ENCODE data around the gene DRC3.

DNA sequence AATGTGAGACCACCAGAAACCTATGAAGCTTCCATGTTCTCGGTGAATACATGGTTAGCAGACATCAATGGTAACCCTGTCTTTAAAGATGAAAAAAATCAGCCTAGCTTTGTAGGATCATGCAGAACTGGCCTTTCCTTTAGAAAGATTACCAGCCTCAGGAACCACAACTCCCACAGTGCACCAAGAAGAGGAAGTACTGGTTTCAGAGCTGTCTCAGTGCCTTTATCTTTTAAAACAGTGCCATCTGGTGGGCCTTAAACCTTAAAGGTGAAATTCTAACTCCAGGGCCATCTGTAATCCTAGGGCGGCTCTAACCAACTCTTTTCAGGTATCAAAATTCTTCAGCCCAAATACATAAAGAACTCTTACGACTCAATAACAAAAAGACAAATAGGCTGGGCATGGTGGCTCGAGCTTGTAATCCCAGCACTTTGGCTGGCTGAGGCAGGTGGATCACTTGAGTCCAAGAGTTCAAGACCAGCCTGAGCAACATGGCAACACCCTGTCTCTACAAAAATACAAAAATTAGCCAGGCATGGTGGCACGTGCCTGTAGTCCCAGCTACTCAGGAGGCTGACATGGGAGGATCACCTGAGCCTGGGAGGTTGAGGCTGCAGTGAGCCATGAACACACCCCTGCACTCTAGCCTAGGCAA lies 60.9 kb downstream of the DRC3 start:
- peak; percentile 72 for TF ChIP-seq CTCF (IDR thresholded peaks at IDR 0.05; ENCODE audit: low read length)
- no peak for TF ChIP-seq EZH2 (optimal IDR thresholded peaks at IDR 0.05; ENCODE audit: low read depth, low read length)
- TF ChIP-seq EZH2phosphoT487 (IDR thresholded peaks at IDR 0.05; ENCODE audit: low read length): no peak
